GM12873 (cell line): Measurements from ENCODE around the gene ELF2.

ENCODE experiments used
- TF ChIP-seq, protein P1 (sequence below): IDR thresholded peaks from 2 replicates; pipeline ENCODE4 v1.5.1; 2012; ENCODE audit warnings: low read depth, mild to moderate bottlenecking, moderate library complexity, low read length, control low read depth; ENCODE audit not compliant: insufficient read depth; ENCODE audit errors: missing control alignments

Gene ELF2

DNA sequence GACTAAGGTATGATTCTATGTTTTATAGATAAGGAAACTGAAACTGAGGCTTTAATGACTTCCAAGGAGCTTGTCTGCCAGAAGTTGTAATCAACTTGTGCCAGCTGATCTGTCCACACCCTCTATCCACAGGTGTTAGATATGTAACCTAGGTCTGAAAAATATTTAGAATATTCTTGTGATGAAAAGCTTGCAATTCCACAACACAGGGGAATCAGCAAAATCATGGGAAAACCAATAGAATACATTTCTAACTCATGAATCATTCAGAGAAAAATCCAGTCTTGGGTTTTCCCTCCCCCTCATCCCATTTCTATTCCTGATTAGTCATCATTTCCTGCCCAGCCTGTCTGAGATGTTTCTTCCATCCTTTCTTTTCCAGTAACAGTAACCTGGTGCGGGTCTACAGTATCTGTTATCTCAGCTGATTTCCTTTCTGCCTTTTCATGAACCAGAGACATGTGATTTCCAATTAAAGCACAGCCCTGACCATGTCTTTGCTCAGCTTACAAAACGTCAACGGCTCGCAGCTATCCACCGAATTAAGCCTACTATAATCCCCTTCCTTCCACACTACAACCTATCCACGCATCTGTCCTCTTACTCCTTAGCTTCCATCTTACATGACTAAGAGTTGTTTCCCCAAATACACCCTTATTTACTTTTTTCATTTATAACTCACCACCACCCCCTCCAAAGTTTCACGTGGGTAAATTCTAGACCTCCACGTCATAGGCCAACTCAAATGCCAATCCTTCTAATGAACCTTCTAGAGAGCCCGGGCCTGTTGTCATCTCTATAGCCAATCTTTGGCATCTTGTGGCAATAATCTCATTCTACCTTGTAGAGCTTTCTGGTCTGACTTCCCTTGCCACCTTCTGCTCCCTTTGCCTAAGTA is 162.4 kb downstream of the ELF2 start:
- TF ChIP-seq, protein P1, sequence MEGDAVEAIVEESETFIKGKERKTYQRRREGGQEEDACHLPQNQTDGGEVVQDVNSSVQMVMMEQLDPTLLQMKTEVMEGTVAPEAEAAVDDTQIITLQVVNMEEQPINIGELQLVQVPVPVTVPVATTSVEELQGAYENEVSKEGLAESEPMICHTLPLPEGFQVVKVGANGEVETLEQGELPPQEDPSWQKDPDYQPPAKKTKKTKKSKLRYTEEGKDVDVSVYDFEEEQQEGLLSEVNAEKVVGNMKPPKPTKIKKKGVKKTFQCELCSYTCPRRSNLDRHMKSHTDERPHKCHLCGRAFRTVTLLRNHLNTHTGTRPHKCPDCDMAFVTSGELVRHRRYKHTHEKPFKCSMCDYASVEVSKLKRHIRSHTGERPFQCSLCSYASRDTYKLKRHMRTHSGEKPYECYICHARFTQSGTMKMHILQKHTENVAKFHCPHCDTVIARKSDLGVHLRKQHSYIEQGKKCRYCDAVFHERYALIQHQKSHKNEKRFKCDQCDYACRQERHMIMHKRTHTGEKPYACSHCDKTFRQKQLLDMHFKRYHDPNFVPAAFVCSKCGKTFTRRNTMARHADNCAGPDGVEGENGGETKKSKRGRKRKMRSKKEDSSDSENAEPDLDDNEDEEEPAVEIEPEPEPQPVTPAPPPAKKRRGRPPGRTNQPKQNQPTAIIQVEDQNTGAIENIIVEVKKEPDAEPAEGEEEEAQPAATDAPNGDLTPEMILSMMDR, result no peak

DNA sequence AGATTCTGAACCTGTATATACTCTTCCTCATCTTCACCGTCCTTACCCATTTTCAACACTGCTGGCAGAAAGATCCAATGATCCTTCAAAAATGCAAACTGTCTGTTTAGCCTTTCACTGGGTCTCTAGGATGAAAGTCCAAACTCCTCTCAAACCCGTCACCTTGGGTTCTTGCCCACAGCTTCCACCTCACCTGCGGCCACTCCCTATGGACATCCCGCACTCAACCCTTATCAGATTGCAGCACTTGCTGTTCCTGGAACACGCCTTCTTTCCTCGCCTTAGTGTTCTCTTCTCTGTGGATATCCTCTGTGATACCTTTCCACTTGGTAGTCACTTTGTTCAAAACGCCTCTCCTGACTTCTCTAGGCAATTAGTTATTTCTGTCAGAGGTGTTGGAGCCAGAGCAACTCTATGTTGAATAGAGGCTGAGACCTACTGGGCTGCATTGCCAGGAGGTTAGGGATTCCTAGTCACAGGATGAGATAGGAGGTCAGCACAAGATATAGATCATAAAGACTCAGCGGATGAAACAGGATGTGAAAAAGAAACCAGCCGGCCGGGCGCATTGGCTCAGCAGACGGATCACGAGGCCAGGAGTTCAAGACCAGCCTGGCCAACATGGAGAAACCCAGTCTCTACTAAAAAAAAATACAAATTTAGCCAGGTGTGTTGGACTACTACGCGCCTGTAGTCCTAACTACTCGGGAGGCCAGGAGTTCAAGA is 165.6 kb downstream of the ELF2 start:
- TF ChIP-seq, protein P1, result no peak

DNA sequence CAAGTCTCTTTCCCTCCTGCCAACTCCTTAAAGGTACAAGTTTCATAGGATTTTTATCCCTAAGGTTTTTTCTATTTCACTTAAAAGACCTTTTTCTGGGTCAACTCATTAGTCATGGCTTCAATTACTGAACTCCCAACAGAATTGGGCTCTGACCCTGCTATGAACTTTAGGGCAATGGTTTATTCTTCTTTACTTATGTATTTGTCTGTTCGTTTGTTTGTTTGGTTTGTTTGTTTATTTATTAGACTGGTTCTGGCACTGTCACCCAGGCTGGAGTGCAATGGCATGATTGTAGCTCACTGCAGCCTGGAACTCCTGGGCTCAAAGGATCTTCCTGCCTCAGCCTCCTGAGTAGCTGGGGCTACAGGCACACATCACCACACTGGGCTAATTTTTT is 167.3 kb downstream of the ELF2 start:
- TF ChIP-seq, protein P1, result no peak

DNA sequence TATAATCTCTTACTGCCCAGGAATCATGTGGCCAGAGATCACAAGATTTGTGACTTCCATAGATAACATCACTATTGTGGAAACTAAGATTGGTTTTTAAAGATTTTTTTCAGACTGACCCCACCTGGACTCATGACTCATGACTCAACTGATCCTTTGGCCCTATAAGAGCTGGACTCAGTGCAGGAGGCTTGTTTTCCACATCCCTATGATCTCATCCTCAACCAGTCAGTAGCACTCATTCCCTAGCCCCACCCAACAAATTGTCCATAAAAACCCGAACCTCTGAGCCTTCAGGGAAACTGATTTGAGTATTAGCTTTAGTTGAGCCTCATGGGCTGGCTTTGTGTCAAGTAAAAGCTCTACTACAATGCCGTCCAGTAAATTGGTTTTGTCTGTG is 169.4 kb downstream of the ELF2 start:
- TF ChIP-seq, protein P1, result no peak
